HepG2 (cell line): Measurements from ENCODE around the gene HAX1. TPM values are rescaled to one million over a fixed set of nuclear protein-coding genes. Genes with fewer than 3 reads are reported as not detected.

Source experiments
- ARHGAP35 ChIP-seq: sonication (generic); formaldehyde crosslinking; IDR thresholded peaks from 2 replicates; pipeline ENCODE4 v1.9.0; 2022; ENCODE audit warnings: mild to moderate bottlenecking, inconsistent platforms, moderate library complexity, missing genetic modification reagents, borderline replicate concordance
- EED ChIP-seq: sonication (generic); formaldehyde crosslinking; IDR thresholded peaks from 2 replicates; pipeline ENCODE4 v1.5.0; 2020; ENCODE audit warnings: mild to moderate bottlenecking, missing genetic modification reagents
- FOXK1 ChIP-seq: sonication (generic); formaldehyde crosslinking; IDR thresholded peaks from 2 replicates; pipeline ENCODE4 v1.4.0; 2020; ENCODE audit warnings: low read depth, missing genetic modification reagents, borderline replicate concordance
- HIVEP1 ChIP-seq: sonication (generic); formaldehyde crosslinking; IDR thresholded peaks from 2 replicates; pipeline ENCODE4 v1.4.0; 2020; ENCODE audit warnings: mild to moderate bottlenecking, missing genetic modification reagents
- KLF16 ChIP-seq, 2 experiments: sonication (generic) in 1 of 2; formaldehyde crosslinking in 1 of 2; IDR thresholded peaks; 2 replicates each; pipeline versions ENCODE4 v1.6.1 to v1.8.0; 2016 to 2023; ENCODE audit warnings: missing genetic modification reagents in 2 of 2, missing compliant biosample characterization in 1 of 2
- KMT2B ChIP-seq: IDR thresholded peaks from 2 replicates; pipeline ENCODE4 v1.6.1; 2016; ENCODE audit warnings: missing genetic modification reagents, missing compliant biosample characterization
- LCORL ChIP-seq, 2 experiments: fragments of 450-650 bp in 1 of 2; sonication (generic) in 1 of 2; formaldehyde crosslinking in 1 of 2; IDR thresholded peaks; 2 replicates each; pipeline versions ENCODE4 v1.5.0 to v1.6.1; 2017 to 2020; ENCODE audit warnings: antibody characterized with exemption in 1 of 2, missing genetic modification reagents in 1 of 2
- MXI1 ChIP-seq: IDR thresholded peaks from 3 replicates; pipeline ENCODE4 v1.6.1; 2012; ENCODE audit warnings: low read depth, low read length, inconsistent platforms, borderline replicate concordance
- RAD21 ChIP-seq: fragments of 450-650 bp; formaldehyde crosslinking; IDR thresholded peaks from 2 replicates; pipeline ENCODE4 v1.5.0; 2020; ENCODE audit warnings: mild to moderate bottlenecking
- SALL2 ChIP-seq: sonication (generic); formaldehyde crosslinking; IDR thresholded peaks from 2 replicates; pipeline ENCODE4 v1.8.1; 2023; ENCODE audit warnings: mild to moderate bottlenecking, missing genetic modification reagents, inconsistent platforms
- TBX3 ChIP-seq: fragments of 450-650 bp; IDR thresholded peaks from 2 replicates; pipeline ENCODE4 v1.6.1; 2017; ENCODE audit warnings: antibody characterized with exemption, mild to moderate bottlenecking, inconsistent platforms, borderline replicate concordance
- ZBTB38 ChIP-seq: sonication (generic); formaldehyde crosslinking; IDR thresholded peaks from 2 replicates; pipeline ENCODE4 v1.5.1; 2020; ENCODE audit warnings: mild to moderate bottlenecking, missing genetic modification reagents
- ZFY ChIP-seq: sonication (generic); formaldehyde crosslinking; IDR thresholded peaks from 2 replicates; pipeline ENCODE4 v1.4.0; 2020; ENCODE audit warnings: missing genetic modification reagents
- ZNF317 ChIP-seq: sonication (generic); formaldehyde crosslinking; IDR thresholded peaks from 2 replicates; pipeline ENCODE4 v1.5.0; 2020; ENCODE audit warnings: mild to moderate bottlenecking, missing genetic modification reagents
- ZNF34 ChIP-seq: sonication (generic); formaldehyde crosslinking; IDR thresholded peaks from 2 replicates; pipeline ENCODE4 v1.4.0; 2020; ENCODE audit warnings: mild to moderate bottlenecking, missing genetic modification reagents, borderline replicate concordance
- ZNF350 ChIP-seq: sonication (generic); formaldehyde crosslinking; IDR thresholded peaks from 2 replicates; pipeline ENCODE4 v1.4.0; 2020; ENCODE audit warnings: mild to moderate bottlenecking, low read depth, missing genetic modification reagents, borderline replicate concordance
- ZNF563 ChIP-seq: sonication (generic); formaldehyde crosslinking; IDR thresholded peaks from 2 replicates; pipeline ENCODE4 v1.8.0; 2022; ENCODE audit warnings: mild to moderate bottlenecking, moderate library complexity, missing genetic modification reagents
- ZNF577 ChIP-seq: sonication (generic); formaldehyde crosslinking; IDR thresholded peaks from 2 replicates; pipeline ENCODE4 v1.4.0; 2020; ENCODE audit warnings: mild to moderate bottlenecking, low read depth, missing genetic modification reagents, borderline replicate concordance
- ZNF768 ChIP-seq: sonication (generic); formaldehyde crosslinking; IDR thresholded peaks from 2 replicates; pipeline ENCODE4 v1.4.0; 2020; ENCODE audit warnings: missing genetic modification reagents
- polyA plus RNA-seq, 8 experiments: library from polyadenylated mRNA; depleted of rRNA in 3 of 8; stranded (reverse) in 7 of 8; unstranded in 1 of 8; fragments of >200 nt; fragmentation: Illumina TruSeq in 4 of 8; extraction: Trizol in 4 of 8; gene quantifications; 2 replicates each; pipeline versions ENCODE4 v1.2.1 to v1.2.3, GENCODE V29; 2011 to 2016; ENCODE audit warnings: low read depth in 4 of 8, missing spikeins in 1 of 8, mixed read lengths in 1 of 8; ENCODE audit not compliant: insufficient read depth in 1 of 8
- total RNA-seq, 5 experiments: library from RNA; depleted of rRNA; stranded (reverse); fragments of >200 nt; fragmentation: Illumina TruSeq; extraction: Trizol; gene quantifications; 2 replicates each; pipeline ENCODE4 v1.2.3, GENCODE V29; 2016; ENCODE audit warnings: low read depth in 1 of 5
- TF ChIP-seq, protein P1 (sequence below): sonication (generic); formaldehyde crosslinking; IDR thresholded peaks from 2 replicates; pipeline ENCODE4 v1.4.0; 2020; ENCODE audit warnings: missing genetic modification reagents
- TF ChIP-seq, protein P2 (sequence below): sonication (generic); formaldehyde crosslinking; IDR thresholded peaks from 2 replicates; pipeline ENCODE4 v1.8.1; 2023; ENCODE audit warnings: mild to moderate bottlenecking, missing genetic modification reagents
- TF ChIP-seq, protein P3 (sequence below): sonication (generic); formaldehyde crosslinking; IDR thresholded peaks from 2 replicates; pipeline ENCODE4 v1.5.1; 2020; ENCODE audit warnings: missing genetic modification reagents, mild to moderate bottlenecking, borderline replicate concordance

Gene HAX1
- total and polyA plus RNA-seq, 2 of the 13 experiments (the other 11 are each of a cell fraction or from before 2014, with no cell fraction given) = 89.2 to 128 TPM

DNA sequence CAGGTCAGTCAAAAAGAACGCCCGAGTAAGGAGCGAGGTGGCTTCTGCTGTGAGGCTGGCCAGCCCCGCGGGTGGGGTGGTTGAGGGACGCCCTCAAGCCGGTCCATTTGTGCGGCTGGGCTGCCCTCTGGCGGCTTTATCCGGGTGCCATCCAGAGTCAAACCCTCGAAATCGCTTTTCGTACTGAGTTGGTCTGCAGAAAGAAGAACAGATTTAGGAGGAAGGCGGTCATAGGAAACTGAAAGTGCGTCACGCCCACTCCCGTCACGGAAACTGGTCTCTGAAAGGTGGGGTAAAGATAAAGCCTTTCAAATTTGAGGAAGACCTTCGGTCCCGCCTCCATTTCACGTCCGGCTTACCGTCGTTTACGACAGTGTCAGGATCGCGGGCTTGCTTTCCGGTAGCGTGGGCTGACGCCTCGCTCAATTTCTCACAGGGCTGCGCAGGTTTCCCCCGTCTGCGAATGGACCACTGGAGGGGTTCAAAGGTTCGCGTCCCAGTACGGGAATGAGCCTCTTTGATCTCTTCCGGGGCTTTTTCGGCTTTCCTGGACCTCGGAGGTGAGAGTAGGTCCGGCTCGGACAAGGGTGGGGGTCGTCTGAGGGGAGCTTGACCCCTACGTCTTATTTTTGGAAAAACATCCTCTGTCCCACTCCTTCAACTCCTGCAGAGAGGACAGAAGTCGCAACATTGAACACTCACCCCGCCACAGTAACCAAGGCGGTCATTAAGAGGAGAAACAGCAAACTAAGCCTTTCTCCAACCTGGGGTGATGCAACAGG is at the start of gene HAX1 (continued):
- TF ChIP-seq, protein P1, sequence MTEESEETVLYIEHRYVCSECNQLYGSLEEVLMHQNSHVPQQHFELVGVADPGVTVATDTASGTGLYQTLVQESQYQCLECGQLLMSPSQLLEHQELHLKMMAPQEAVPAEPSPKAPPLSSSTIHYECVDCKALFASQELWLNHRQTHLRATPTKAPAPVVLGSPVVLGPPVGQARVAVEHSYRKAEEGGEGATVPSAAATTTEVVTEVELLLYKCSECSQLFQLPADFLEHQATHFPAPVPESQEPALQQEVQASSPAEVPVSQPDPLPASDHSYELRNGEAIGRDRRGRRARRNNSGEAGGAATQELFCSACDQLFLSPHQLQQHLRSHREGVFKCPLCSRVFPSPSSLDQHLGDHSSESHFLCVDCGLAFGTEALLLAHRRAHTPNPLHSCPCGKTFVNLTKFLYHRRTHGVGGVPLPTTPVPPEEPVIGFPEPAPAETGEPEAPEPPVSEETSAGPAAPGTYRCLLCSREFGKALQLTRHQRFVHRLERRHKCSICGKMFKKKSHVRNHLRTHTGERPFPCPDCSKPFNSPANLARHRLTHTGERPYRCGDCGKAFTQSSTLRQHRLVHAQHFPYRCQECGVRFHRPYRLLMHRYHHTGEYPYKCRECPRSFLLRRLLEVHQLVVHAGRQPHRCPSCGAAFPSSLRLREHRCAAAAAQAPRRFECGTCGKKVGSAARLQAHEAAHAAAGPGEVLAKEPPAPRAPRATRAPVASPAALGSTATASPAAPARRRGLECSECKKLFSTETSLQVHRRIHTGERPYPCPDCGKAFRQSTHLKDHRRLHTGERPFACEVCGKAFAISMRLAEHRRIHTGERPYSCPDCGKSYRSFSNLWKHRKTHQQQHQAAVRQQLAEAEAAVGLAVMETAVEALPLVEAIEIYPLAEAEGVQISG (CRISPR knock-in tag) = peak; percentile 88
- TF ChIP-seq ZNF768 (CRISPR knock-in tag) (0 out of 2 replicates have a peak, but pooled peaks have one; percentile 2), ZNF563 (CRISPR knock-in tag) (peak; percentile 43; the same call in 1 of the 2 replicates), RAD21 (CRISPR knock-in tag) (peak; percentile 92), FOXK1 (CRISPR knock-in tag) (peak; percentile 71; the same call in 1 of the 2 replicates), ZNF317 (CRISPR knock-in tag) (peak; percentile 77), ARHGAP35 (CRISPR knock-in tag) (peak; percentile 79; the same call in 1 of the 2 replicates), MXI1 (peak; percentile 71; the same call in 1 of the 3 replicates), HIVEP1 (CRISPR knock-in tag) (peak; percentile 91), TBX3 (peak; percentile 25; the same call in 1 of the 2 replicates), ZNF34 (CRISPR knock-in tag) (peak; percentile 83; the same call in 1 of the 2 replicates), ZBTB38 (CRISPR knock-in tag) (peak; percentile 81; the same call in 1 of the 2 replicates), LCORL (IDR thresholded peaks at IDR 0.05) (no peak), LCORL (CRISPR knock-in tag; IDR thresholded peaks at IDR 0.05) (peak; percentile 60), KLF16 (CRISPR knock-in tag; IDR thresholded peaks at IDR 0.05) (peak in 1 of 2 experiments; percentile 85; a peak in 2 of 4 replicates), EED (0 out of 2 replicates have a peak, but pooled peaks have one; percentile 26), ZFY (CRISPR knock-in tag) (0 out of 2 replicates have a peak, but pooled peaks have one; percentile 17), KMT2B (peak; percentile 81; the same call in 1 of the 2 replicates), ZNF577 (CRISPR knock-in tag) (no peak), ZNF350 (peak; percentile 85; the same call in 1 of the 2 replicates), SALL2 (CRISPR knock-in tag) (0 out of 2 replicates have a peak, but pooled peaks have one; percentile 49)
- TF ChIP-seq, protein P2, sequence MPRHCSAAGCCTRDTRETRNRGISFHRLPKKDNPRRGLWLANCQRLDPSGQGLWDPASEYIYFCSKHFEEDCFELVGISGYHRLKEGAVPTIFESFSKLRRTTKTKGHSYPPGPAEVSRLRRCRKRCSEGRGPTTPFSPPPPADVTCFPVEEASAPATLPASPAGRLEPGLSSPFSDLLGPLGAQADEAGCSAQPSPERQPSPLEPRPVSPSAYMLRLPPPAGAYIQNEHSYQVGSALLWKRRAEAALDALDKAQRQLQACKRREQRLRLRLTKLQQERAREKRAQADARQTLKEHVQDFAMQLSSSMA (CRISPR knock-in tag) = 0 out of 2 replicates have a peak, but pooled peaks have one; percentile 60
- TF ChIP-seq, protein P3, sequence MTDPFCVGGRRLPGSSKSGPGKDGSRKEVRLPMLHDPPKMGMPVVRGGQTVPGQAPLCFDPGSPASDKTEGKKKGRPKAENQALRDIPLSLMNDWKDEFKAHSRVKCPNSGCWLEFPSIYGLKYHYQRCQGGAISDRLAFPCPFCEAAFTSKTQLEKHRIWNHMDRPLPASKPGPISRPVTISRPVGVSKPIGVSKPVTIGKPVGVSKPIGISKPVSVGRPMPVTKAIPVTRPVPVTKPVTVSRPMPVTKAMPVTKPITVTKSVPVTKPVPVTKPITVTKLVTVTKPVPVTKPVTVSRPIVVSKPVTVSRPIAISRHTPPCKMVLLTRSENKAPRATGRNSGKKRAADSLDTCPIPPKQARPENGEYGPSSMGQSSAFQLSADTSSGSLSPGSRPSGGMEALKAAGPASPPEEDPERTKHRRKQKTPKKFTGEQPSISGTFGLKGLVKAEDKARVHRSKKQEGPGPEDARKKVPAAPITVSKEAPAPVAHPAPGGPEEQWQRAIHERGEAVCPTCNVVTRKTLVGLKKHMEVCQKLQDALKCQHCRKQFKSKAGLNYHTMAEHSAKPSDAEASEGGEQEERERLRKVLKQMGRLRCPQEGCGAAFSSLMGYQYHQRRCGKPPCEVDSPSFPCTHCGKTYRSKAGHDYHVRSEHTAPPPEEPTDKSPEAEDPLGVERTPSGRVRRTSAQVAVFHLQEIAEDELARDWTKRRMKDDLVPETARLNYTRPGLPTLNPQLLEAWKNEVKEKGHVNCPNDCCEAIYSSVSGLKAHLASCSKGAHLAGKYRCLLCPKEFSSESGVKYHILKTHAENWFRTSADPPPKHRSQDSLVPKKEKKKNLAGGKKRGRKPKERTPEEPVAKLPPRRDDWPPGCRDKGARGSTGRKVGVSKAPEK = no peak
